Thyroid gland (tissue), 4 donors: Measurements from ENCODE around the gene IL26.

Experiments
- CTCF ChIP-seq, 6 experiments: fragments of 200-600 bp in 3 of 6; fragments of 450-650 bp in 3 of 6; sonication (generic) in 3 of 6; IDR thresholded peaks; one replicate each; pipeline ENCODE4 v1.5.1; 2016 to 2019; ENCODE audit warnings: antibody characterized with exemption in 6 of 6, mild to moderate bottlenecking in 2 of 6, inconsistent platforms in 1 of 6, moderate library complexity in 1 of 6
- POLR2A ChIP-seq, 2 donors: fragments of 450-650 bp; IDR thresholded peaks; one replicate each; pipeline ENCODE4 v1.6.1; 2017; ENCODE audit warnings: antibody characterized with exemption in 2 of 2, mild to moderate bottlenecking in 2 of 2, moderate library complexity in 1 of 2

- TF ChIP-seq CTCF (IDR thresholded peaks at IDR 0.05) (no peak), POLR2A (IDR thresholded peaks at IDR 0.05) (no peak)
Observed at GRCh38 chr12:68198507-68199086, 27.0 kb downstream of the IL26 start.
